ENCODE results near the gene CD7.

The CD7 gene

GRCh38 chr17:82346342-82347300 lies 29.2 kb upstream of the CD7 start:
- peak; percentile 44 for DNase-seq

GRCh38 chr17:82345151-82345976 lies 28.0 kb upstream of the CD7 start:
- DNase-seq, result peak; percentile 74

- no peak for DNase-seq
These were observed 26.9 kb upstream of the CD7 start for GRCh38 chr17:82344175-82344907.

GRCh38 chr17:82343560-82343959 lies 26.2 kb upstream of the CD7 start:
- DNase-seq, result peak; percentile 44

- no peak for DNase-seq
These were observed 25.1 kb upstream of the CD7 start for GRCh38 chr17:82342361-82343079.

- DNase-seq, result no peak
These were observed 22.5 kb upstream of the CD7 start for GRCh38 chr17:82339634-82340580.

GRCh38 chr17:82338858-82339633 lies 21.6 kb upstream of the CD7 start:
- no peak for DNase-seq

- DNase-seq, result peak; percentile 51
These were observed 17.4 kb upstream of the CD7 start for GRCh38 chr17:82334622-82335394.

GRCh38 chr17:82334204-82334621 lies 16.8 kb upstream of the CD7 start:
- DNase-seq, result no peak

- DNase-seq, result peak; percentile 51
These were observed 16.1 kb upstream of the CD7 start, which contains the start of gene SECTM1 for GRCh38 chr17:82333279-82334171. SECTM1 (minus strand) TSS chr17:82333766; CDS start chr17:82327240, 6,526 bp downstream.

- DNase-seq, result peak; percentile 65
These were observed 15.4 kb upstream of the CD7 start for GRCh38 chr17:82332669-82333278.

GRCh38 chr17:82331345-82331939 lies 14.0 kb upstream of the CD7 start:
- DNase-seq, result no peak

GRCh38 chr17:82330322-82331239 lies 13.2 kb upstream of the CD7 start:
- DNase-seq, result peak; percentile 71

- DNase-seq, result no peak
These were observed 12.4 kb upstream of the CD7 start for GRCh38 chr17:82329683-82330321.

GRCh38 chr17:82328994-82329507 lies 11.6 kb upstream of the CD7 start:
- no peak for DNase-seq
